K562 (cell line): ENCODE results near the gene ELMO1. TPM values are rescaled to one million over a fixed set of nuclear protein-coding genes. Genes with fewer than 3 reads are reported as not detected.

Experiments used
- CREM ChIP-seq: IDR thresholded peaks from 2 replicates; pipeline ENCODE4 v1.6.1; 2014; ENCODE audit warnings: antibody characterized with exemption, low read depth
- ETV1 ChIP-seq: fragments of 450-650 bp; conservative IDR thresholded peaks from 2 replicates; pipeline ENCODE4 v1.6.1; 2016; ENCODE audit warnings: missing genetic modification characterization, control low read depth, low read depth, missing compliant biosample characterization
- FOXJ2 ChIP-seq: fragments of 200-800 bp; sonication (Bioruptor generic); IDR thresholded peaks from 2 replicates; pipeline ENCODE4 v1.6.1; 2016; ENCODE audit warnings: missing genetic modification characterization, missing compliant biosample characterization
- GABPA ChIP-seq: fragments of 200-800 bp; sonication (Bioruptor generic); conservative IDR thresholded peaks from 2 replicates; pipeline ENCODE4 v1.6.1; 2016; ENCODE audit warnings: low read depth, missing genetic modification characterization, missing compliant biosample characterization
- IRF9 ChIP-seq: fragments of 450-650 bp; IDR thresholded peaks from 2 replicates; pipeline ENCODE4 v1.6.1; 2016; ENCODE audit warnings: missing biosample characterization, missing genetic modification characterization
- MXI1 ChIP-seq: IDR thresholded peaks from 2 replicates; pipeline ENCODE4 v1.6.1; 2011; ENCODE audit warnings: low read depth, mild to moderate bottlenecking, improper control_type of control experiment, low read length
- POLR2AphosphoS5 ChIP-seq: IDR thresholded peaks from 2 replicates; pipeline ENCODE4 v1.6.1; 2011; ENCODE audit warnings: mild to moderate bottlenecking, low read depth, low read length, moderate library complexity; ENCODE audit not compliant: control insufficient read depth, insufficient read depth
- RBBP5 ChIP-seq: fragments of 200-600 bp; sonication (generic); IDR thresholded peaks from 2 replicates; pipeline ENCODE4 v1.6.1; 2012; ENCODE audit warnings: borderline replicate concordance, mild to moderate bottlenecking, low read length, control low read depth, inconsistent platforms; ENCODE audit not compliant: insufficient read depth, poor library complexity, severe bottlenecking
- SMAD4 ChIP-seq: fragments of 250-450 bp; sonication (Bioruptor Pico); conservative IDR thresholded peaks from 2 replicates; pipeline ENCODE4 v1.8.0; 2021; ENCODE audit warnings: inconsistent platforms, mild to moderate bottlenecking, moderate library complexity
- SRSF9 ChIP-seq: fragments of 200-400 bp; formaldehyde crosslinking; IDR thresholded peaks from 2 replicates; pipeline ENCODE4 v1.6.1; 2017; ENCODE audit warnings: low read depth, low read length, borderline replicate concordance
- TAF15 ChIP-seq: fragments of 200-400 bp; formaldehyde crosslinking; IDR thresholded peaks from 2 replicates; pipeline ENCODE4 v1.6.1; 2017; ENCODE audit warnings: mild to moderate bottlenecking, low read depth, low read length, moderate library complexity
- TSHZ1 ChIP-seq: fragments of 250-450 bp; sonication (Bioruptor Pico); IDR thresholded peaks from 2 replicates; pipeline ENCODE4 v1.4.0; 2020; ENCODE audit warnings: mild to moderate bottlenecking, moderate library complexity
- ZFPM2 ChIP-seq: fragments of 250-450 bp; sonication (Bioruptor Pico); IDR thresholded peaks from 2 replicates; pipeline ENCODE4 v1.5.1; 2022; ENCODE audit warnings: mild to moderate bottlenecking
- ZKSCAN3 ChIP-seq: fragments of 250-450 bp; sonication (Bioruptor Pico); IDR thresholded peaks from 2 replicates; pipeline ENCODE4 v1.4.0; 2020
- ZNF384 ChIP-seq: IDR thresholded peaks from 2 replicates; pipeline ENCODE4 v1.6.1; 2012; ENCODE audit warnings: low read depth, low read length, improper control_type of control experiment
- ZNF592 ChIP-seq: fragments of 450-650 bp; IDR thresholded peaks from 2 replicates; pipeline ENCODE4 v1.6.1; 2017; ENCODE audit warnings: antibody characterized with exemption, mild to moderate bottlenecking
- polyA plus RNA-seq, 8 experiments: library from polyadenylated mRNA; depleted of rRNA in 4 of 8; stranded (reverse) in 5 of 8; unstranded in 3 of 8; fragments of >200 nt; fragmentation: Nextera tagmentation in 2 of 8; fragmentation: Illumina TruSeq in 1 of 8; extraction: Ambion mirVana in 2 of 8; extraction: Trizol in 1 of 8; gene quantifications; 2 replicates each; pipeline versions ENCODE4 v1.2.1 to v1.2.3, GENCODE V29; 2011 to 2014; ENCODE audit warnings: inconsistent platforms in 1 of 8, missing spikeins in 1 of 8
- total RNA-seq, 7 experiments: library from RNA; depleted of rRNA in 6 of 7; stranded (reverse); fragments of >200 nt in 6 of 7; fragmentation: Illumina TruSeq in 2 of 7; extraction: Trizol in 2 of 7; gene quantifications; 2 replicates each; pipeline versions ENCODE4 v1.2.1 to v1.2.3, GENCODE V29; 2011 to 2021; ENCODE audit warnings: low replicate concordance in 1 of 7

The ELMO1 gene
- total and polyA plus RNA-seq, 9 of the 15 experiments (the other 6 are each of a cell fraction or from before 2014, with no cell fraction given), result 0.36 to 7.2 (median 3.6) TPM

GRCh38 chr7:37342688-37343471, 105.8 kb downstream of the ELMO1 start (continued):
- TF ChIP-seq TSHZ1 (CRISPR knock-in tag), result no peak
- peak; percentile 59; the same call in 1 of the 2 replicates for TF ChIP-seq ZNF592
- TF ChIP-seq IRF9 (tag), result no peak
- TF ChIP-seq GABPA, result peak; percentile 45
- no peak for TF ChIP-seq ZNF384
- TF ChIP-seq ZKSCAN3 (CRISPR knock-in tag), result peak; percentile 87
- 0 out of 2 replicates have a peak, but pooled peaks have one; percentile 50 for TF ChIP-seq SMAD4 (CRISPR knock-in tag)
- TF ChIP-seq CREM, result no peak
- no peak for TF ChIP-seq TAF15
- TF ChIP-seq FOXJ2 (tag), result no peak
- no peak for TF ChIP-seq MXI1
- TF ChIP-seq ETV1 (tag), result 0 out of 2 replicates have a peak, but pooled peaks have one; percentile 30
- TF ChIP-seq RBBP5, result no peak
- TF ChIP-seq POLR2AphosphoS5, result no peak
- TF ChIP-seq SRSF9, result no peak
- no peak for TF ChIP-seq ZFPM2 (CRISPR knock-in tag)
